ENCODE results near the gene DENND11.

The DENND11 gene

DNA sequence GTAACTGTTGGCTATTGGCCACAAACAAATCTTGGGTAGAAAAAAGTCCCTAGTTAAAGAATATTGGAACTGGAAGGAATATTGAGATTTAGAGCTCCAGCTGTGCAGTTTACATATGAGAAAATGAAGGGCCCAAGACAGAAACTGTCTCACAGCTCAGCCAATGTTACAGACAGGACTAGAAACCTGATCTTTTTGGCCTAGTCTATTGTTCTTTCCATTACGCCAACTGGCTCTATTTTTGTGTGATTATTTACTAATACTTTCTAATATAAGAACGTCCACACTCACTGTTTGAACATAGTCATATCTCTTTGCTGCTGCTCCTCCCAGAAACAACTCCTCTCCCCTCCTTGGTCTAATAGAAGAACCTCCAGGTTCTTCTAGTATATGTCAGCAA is 7.4 kb upstream of the DENND11 start:
- no peaks in the 10 kb centered on the region for H3K9me3 ChIP-seq (ENCODE audit: control insufficient read depth, low read length)

DNA sequence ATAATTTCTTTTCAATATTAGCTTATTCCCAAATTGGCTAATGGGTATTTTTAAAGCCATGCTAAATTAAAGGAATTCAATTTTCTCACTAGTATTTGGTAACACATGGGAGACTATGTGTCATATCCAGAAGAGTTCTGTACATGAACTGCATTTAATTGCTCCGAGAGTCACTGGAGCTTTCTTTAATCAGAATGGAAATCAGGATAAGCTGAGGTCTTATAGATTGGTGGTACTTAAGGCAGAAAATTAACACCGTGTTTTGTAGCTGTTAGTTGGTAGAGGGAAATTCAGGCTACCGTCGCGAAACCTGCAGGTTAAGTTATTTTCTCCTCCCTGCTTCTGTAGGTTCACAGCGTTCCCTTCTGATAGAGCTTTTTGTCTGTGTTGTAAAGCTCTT is 6.4 kb upstream of the DENND11 start, which contains the start of gene WEE2:
Gene WEE2, plus strand, starts transcription at position 3 of the 400 bp plus-strand sequence. CDS start 406 bp downstream, outside the sequence.
- Histone ChIP-seq H3K4me3 (ENCODE audit: low read depth, low read length) (no peak within 1 kb of the TSS), H3K9me3 (ENCODE audit: control insufficient read depth, low read length) (no peaks in the 10 kb centered on the region), H3K4me1 (peaks cover 4% of the 10 kb centered on the region), H2AFZ (no peak within 1 kb of the TSS), H3K27me3 (ENCODE audit: control insufficient read depth, insufficient read depth, low read length) (no peaks in the 10 kb centered on the region), H3K36me3 (ENCODE audit: control insufficient read depth, insufficient read depth, low read length) (no peaks in the 10 kb centered on the region), H3K27ac (no peak within 1 kb of the TSS), H3K9ac (no peak within 1 kb of the TSS), H3K4me2 (ENCODE audit: low read length) (no peak within 1 kb of the TSS), H3K79me2 (peaks cover 10% of the 10 kb centered on the region)
- TF ChIP-seq, protein P1, sequence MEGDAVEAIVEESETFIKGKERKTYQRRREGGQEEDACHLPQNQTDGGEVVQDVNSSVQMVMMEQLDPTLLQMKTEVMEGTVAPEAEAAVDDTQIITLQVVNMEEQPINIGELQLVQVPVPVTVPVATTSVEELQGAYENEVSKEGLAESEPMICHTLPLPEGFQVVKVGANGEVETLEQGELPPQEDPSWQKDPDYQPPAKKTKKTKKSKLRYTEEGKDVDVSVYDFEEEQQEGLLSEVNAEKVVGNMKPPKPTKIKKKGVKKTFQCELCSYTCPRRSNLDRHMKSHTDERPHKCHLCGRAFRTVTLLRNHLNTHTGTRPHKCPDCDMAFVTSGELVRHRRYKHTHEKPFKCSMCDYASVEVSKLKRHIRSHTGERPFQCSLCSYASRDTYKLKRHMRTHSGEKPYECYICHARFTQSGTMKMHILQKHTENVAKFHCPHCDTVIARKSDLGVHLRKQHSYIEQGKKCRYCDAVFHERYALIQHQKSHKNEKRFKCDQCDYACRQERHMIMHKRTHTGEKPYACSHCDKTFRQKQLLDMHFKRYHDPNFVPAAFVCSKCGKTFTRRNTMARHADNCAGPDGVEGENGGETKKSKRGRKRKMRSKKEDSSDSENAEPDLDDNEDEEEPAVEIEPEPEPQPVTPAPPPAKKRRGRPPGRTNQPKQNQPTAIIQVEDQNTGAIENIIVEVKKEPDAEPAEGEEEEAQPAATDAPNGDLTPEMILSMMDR (IDR thresholded peaks at IDR 0.05), result no peak

More for the DNA sequence above, 7.4 kb upstream of the DENND11 start:
- Histone ChIP-seq H3K9ac (no peak overlapping the region), H3K4me2 (ENCODE audit: low read length) (no peak overlapping the region), H3K79me2 (peaks cover 8% of the 10 kb centered on the region), H3K4me1 (no peaks in the 10 kb centered on the region), H3K27ac (no peak overlapping the region), H3K36me3 (ENCODE audit: control insufficient read depth, insufficient read depth, low read length) (no peaks in the 10 kb centered on the region), H3K27me3 (ENCODE audit: control insufficient read depth, insufficient read depth, low read length) (no peaks in the 10 kb centered on the region), H2AFZ (no peak overlapping the region), H3K4me3 (ENCODE audit: low read depth, low read length) (no peak overlapping the region)
- TF ChIP-seq, protein P1 (IDR thresholded peaks at IDR 0.05), result no peak

DNA sequence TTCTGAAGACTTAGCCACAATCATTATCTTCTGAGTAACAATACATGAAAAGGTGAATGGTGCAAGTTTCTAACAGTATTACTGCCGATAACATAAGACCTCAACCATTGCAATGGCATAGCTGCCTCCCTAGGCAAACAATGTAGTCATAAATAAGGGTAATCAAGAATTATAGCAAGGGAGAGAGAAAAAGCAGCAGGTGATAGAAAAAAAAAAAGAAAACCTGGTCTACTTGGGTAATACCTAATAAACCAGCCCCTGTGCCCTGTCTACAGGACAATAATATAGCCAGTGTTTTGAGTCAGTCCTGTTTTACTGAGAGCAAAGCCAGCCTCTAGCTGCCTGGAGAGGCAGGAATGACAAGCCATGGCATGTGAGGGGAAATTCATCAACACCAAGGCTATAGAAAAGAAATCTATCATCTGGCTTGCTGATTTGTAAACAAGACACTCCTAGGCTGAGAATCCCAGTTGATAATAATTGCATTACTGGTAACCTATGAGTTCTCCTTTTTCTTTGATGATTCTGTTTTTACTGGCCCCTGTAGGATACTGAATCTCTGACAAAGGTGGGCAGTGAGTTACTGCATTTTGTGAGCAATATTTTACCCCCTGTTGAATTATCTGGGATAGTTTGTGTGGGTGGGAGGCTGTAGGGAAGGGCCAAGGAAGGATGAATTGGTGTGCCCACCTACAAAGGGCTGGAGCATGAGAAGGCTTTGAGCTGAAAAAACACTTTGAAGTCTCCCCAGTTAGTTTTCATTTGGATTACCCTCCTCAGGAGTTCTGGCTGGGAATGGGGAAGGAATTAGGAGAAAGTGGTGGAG is 4.5 kb upstream of the DENND11 start:
- no peak overlapping the region for H2AFZ ChIP-seq
- H3K4me1 ChIP-seq, result peaks cover 13% of the 10 kb centered on the region
- no peaks in the 10 kb centered on the region for H3K9me3 ChIP-seq (ENCODE audit: control insufficient read depth, low read length)

DNA sequence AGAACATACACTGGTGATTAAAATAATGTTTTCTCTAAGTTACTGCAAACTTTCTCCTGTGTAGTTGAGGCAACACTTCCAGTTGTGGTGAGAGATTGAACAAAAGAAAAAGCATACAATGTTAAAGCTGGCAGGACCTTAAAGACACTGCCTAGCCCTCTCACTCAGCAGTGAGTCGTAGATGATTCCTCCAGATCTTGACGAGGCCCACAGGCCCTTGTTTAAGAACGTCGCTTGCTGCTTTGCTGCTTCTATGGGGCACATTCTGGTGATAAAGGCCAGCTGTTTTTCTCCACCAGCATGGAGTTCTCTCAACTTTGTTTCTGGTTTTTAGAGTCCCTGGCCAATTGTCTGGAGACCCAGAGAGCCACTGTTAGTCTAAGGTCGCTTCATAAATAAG is 2.8 kb upstream of the DENND11 start:
- TF ChIP-seq, protein P1 (IDR thresholded peaks at IDR 0.05), result no peak
- no peak overlapping the region for H3K27ac ChIP-seq
- H3K27me3 ChIP-seq (ENCODE audit: control insufficient read depth, insufficient read depth, low read length), result no peaks in the 10 kb centered on the region
- H3K79me2 ChIP-seq, result peaks cover 10% of the 10 kb centered on the region
- no peak overlapping the region for H3K4me3 ChIP-seq (ENCODE audit: low read depth, low read length)
- no peaks in the 10 kb centered on the region for H3K36me3 ChIP-seq (ENCODE audit: control insufficient read depth, insufficient read depth, low read length)
- no peak overlapping the region for H3K4me2 ChIP-seq (ENCODE audit: low read length)
- no peaks in the 10 kb centered on the region for H3K9me3 ChIP-seq (ENCODE audit: control insufficient read depth, low read length)
- H2AFZ ChIP-seq, result no peak overlapping the region
- H3K4me1 ChIP-seq, result peaks cover 22% of the 10 kb centered on the region
- H3K9ac ChIP-seq, result no peak overlapping the region

More for the DNA sequence above, 4.5 kb upstream of the DENND11 start:
- TF ChIP-seq, protein P1 (IDR thresholded peaks at IDR 0.05), result no peak
- H3K27me3 ChIP-seq (ENCODE audit: control insufficient read depth, insufficient read depth, low read length), result no peaks in the 10 kb centered on the region
- H3K4me3 ChIP-seq (ENCODE audit: low read depth, low read length), result no peak overlapping the region
- no peak overlapping the region for H3K9ac ChIP-seq
- H3K36me3 ChIP-seq (ENCODE audit: control insufficient read depth, insufficient read depth, low read length), result no peaks in the 10 kb centered on the region
- no peak overlapping the region for H3K27ac ChIP-seq
- H3K4me2 ChIP-seq (ENCODE audit: low read length), result no peak overlapping the region
- peaks cover 10% of the 10 kb centered on the region for H3K79me2 ChIP-seq

Data from parathyroid adenoma (tissue), 2 donors.